ENCODE data around the gene DES.
"Not testable (repeated sequence)": the region's sequence is repeated elsewhere in the genome, so short reads cannot be mapped to it uniquely, and the experiment has no call there.

The DES gene

GRCh38 chr2:219386532-219387280 is 31.5 kb upstream of the DES start:
- H3K4me3 ChIP-seq (ENCODE audit: low read depth in 1 of 5, low read length in 5 of 5) = peak overlapping the region; percentile 84 to 95 (median 87)

GRCh38 chr2:219387306-219388120 is 30.7 kb upstream of the DES start, which contains the start of gene DNPEP:
Gene DNPEP, minus strand, starts transcription at chr2:219387912. Its CDS starts 118 bp downstream, at chr2:219387794.
- Histone ChIP-seq H3K27ac (ENCODE audit: low read depth, low read length) (peak within 1 kb of the TSS; percentile 88), H3K9ac (ENCODE audit: low read length in 5 of 5) (peak within 1 kb of the TSS; percentile 48 to 91 (median 86)), H3K9me3 (ENCODE audit: control insufficient read depth in 5 of 5, low read length in 5 of 5) (no peaks in the 10 kb centered on the region), H3K4me1 (ENCODE audit: control insufficient read depth in 5 of 5, insufficient read depth in 5 of 5, low read length in 5 of 5) (peaks cover 3 to 31% (median 18%) of the 10 kb centered on the region in 5 donors), H3K27me3 (ENCODE audit: control insufficient read depth in 5 of 5, insufficient read depth in 4 of 5, low read length in 5 of 5) (no peaks in the 10 kb centered on the region), H3K36me3 (ENCODE audit: control insufficient read depth in 5 of 5, insufficient read depth in 5 of 5, low read length in 5 of 5) (peaks cover 0 to 41% (median 37%) of the 10 kb centered on the region in 5 donors), H3K4me3 (ENCODE audit: low read depth in 1 of 5, low read length in 5 of 5) (peak within 1 kb of the TSS; percentile 84 to 95 (median 87))

More at GRCh38 chr2:219386532-219387280, 31.5 kb upstream of the DES start:
- no peaks in the 10 kb centered on the region for H3K9me3 ChIP-seq (ENCODE audit: control insufficient read depth in 5 of 5, low read length in 5 of 5)
- H3K4me1 ChIP-seq (ENCODE audit: control insufficient read depth in 5 of 5, insufficient read depth in 5 of 5, low read length in 5 of 5) = peaks cover 3 to 31% (median 18%) of the 10 kb centered on the region in 5 donors
- H3K27me3 ChIP-seq (ENCODE audit: control insufficient read depth in 5 of 5, insufficient read depth in 4 of 5, low read length in 5 of 5) = no peaks in the 10 kb centered on the region
- peak overlapping the region; percentile 88 for H3K27ac ChIP-seq (ENCODE audit: low read depth, low read length)
- H3K9ac ChIP-seq (ENCODE audit: low read length in 5 of 5) = peak overlapping the region; percentile 48 to 91 (median 86)
- peaks cover 0 to 49% (median 45%) of the 10 kb centered on the region in 5 donors for H3K36me3 ChIP-seq (ENCODE audit: control insufficient read depth in 5 of 5, insufficient read depth in 5 of 5, low read length in 5 of 5)

- Histone ChIP-seq H3K4me1 (ENCODE audit: control insufficient read depth in 5 of 5, insufficient read depth in 5 of 5, low read length in 5 of 5) (peaks cover 3 to 31% (median 18%) of the 10 kb centered on the region in 5 donors), H3K27ac (ENCODE audit: low read depth, low read length) (peak overlapping the region; percentile 65), H3K4me3 (ENCODE audit: low read depth in 1 of 5, low read length in 5 of 5) (peak overlapping the region; percentile 28 to 66 (median 59)), H3K9ac (ENCODE audit: low read length in 5 of 5) (peak overlapping the region in 2 of 5 donors; percentile 58 to 68), H3K9me3 (ENCODE audit: control insufficient read depth in 5 of 5, low read length in 5 of 5) (no peaks in the 10 kb centered on the region), H3K36me3 (ENCODE audit: control insufficient read depth in 5 of 5, insufficient read depth in 5 of 5, low read length in 5 of 5) (peaks cover 0 to 33% (median 30%) of the 10 kb centered on the region in 5 donors), H3K27me3 (ENCODE audit: control insufficient read depth in 5 of 5, insufficient read depth in 4 of 5, low read length in 5 of 5) (no peaks in the 10 kb centered on the region)
Measured at GRCh38 chr2:219388121-219388906, 29.9 kb upstream of the DES start.

- Histone ChIP-seq H3K9me3 (ENCODE audit: control insufficient read depth in 5 of 5, low read length in 5 of 5) (no peaks in the 10 kb centered on the region), H3K4me3 (ENCODE audit: low read depth in 1 of 5, low read length in 5 of 5) (peak overlapping the region; percentile 28 to 66 (median 59)), H3K4me1 (ENCODE audit: control insufficient read depth in 5 of 5, insufficient read depth in 5 of 5, low read length in 5 of 5) (peaks cover 3 to 31% (median 18%) of the 10 kb centered on the region in 5 donors), H3K9ac (ENCODE audit: low read length in 5 of 5) (peak overlapping the region in 2 of 5 donors; percentile 58 to 68), H3K27ac (ENCODE audit: low read depth, low read length) (peak overlapping the region; percentile 65), H3K36me3 (ENCODE audit: control insufficient read depth in 5 of 5, insufficient read depth in 5 of 5, low read length in 5 of 5) (peaks cover 0 to 28% (median 25%) of the 10 kb centered on the region in 5 donors), H3K27me3 (ENCODE audit: control insufficient read depth in 5 of 5, insufficient read depth in 4 of 5, low read length in 5 of 5) (peaks cover 0 to 2% (median 0%) of the 10 kb centered on the region in 5 donors)
Measured at GRCh38 chr2:219388907-219389156, 29.3 kb upstream of the DES start.

- H3K27ac ChIP-seq (ENCODE audit: low read depth, low read length) = no peak overlapping the region
- peaks cover 0 to 6% (median 4%) of the 10 kb centered on the region in 5 donors for H3K4me1 ChIP-seq (ENCODE audit: control insufficient read depth in 5 of 5, insufficient read depth in 5 of 5, low read length in 5 of 5)
- H3K9me3 ChIP-seq (ENCODE audit: control insufficient read depth in 5 of 5, low read length in 5 of 5) = no peaks in the 10 kb centered on the region
- H3K27me3 ChIP-seq (ENCODE audit: control insufficient read depth in 5 of 5, insufficient read depth in 4 of 5, low read length in 5 of 5) = peaks cover 0 to 2% (median 0%) of the 10 kb centered on the region in 5 donors
- H3K9ac ChIP-seq (ENCODE audit: low read length in 5 of 5) = no peak overlapping the region
- H3K4me3 ChIP-seq (ENCODE audit: low read depth in 1 of 5, low read length in 5 of 5) = no peak overlapping the region
- no peaks in the 10 kb centered on the region for H3K36me3 ChIP-seq (ENCODE audit: control insufficient read depth in 5 of 5, insufficient read depth in 5 of 5, low read length in 5 of 5)
Measured at GRCh38 chr2:219392754-219393153, 25.4 kb upstream of the DES start.

GRCh38 chr2:219395056-219395455 is 23.1 kb upstream of the DES start:
- H3K9ac ChIP-seq (ENCODE audit: low read length in 5 of 5); H3K27me3 ChIP-seq (ENCODE audit: control insufficient read depth in 5 of 5, insufficient read depth in 4 of 5, low read length in 5 of 5); H3K27ac ChIP-seq (ENCODE audit: low read depth, low read length); H3K4me1 ChIP-seq (ENCODE audit: control insufficient read depth in 5 of 5, insufficient read depth in 5 of 5, low read length in 5 of 5); H3K4me3 ChIP-seq (ENCODE audit: low read depth in 1 of 5, low read length in 5 of 5); H3K36me3 ChIP-seq (ENCODE audit: control insufficient read depth in 5 of 5, insufficient read depth in 5 of 5, low read length in 5 of 5); H3K9me3 ChIP-seq (ENCODE audit: control insufficient read depth in 5 of 5, low read length in 5 of 5): not testable (repeated sequence)

- H3K27ac ChIP-seq (ENCODE audit: low read depth, low read length) = no peak overlapping the region
- H3K9ac ChIP-seq (ENCODE audit: low read length in 5 of 5) = no peak overlapping the region
Measured at GRCh38 chr2:219395609-219396008, 22.6 kb upstream of the DES start.

GRCh38 chr2:219396863-219397457 is 21.2 kb upstream of the DES start:
- no peak overlapping the region for H3K27ac ChIP-seq (ENCODE audit: low read depth, low read length)
- H3K4me3 ChIP-seq (ENCODE audit: low read depth in 1 of 5, low read length in 5 of 5) = no peak overlapping the region
- H3K9me3 ChIP-seq (ENCODE audit: control insufficient read depth in 5 of 5, low read length in 5 of 5) = no peaks in the 10 kb centered on the region

More at GRCh38 chr2:219395609-219396008, 22.6 kb upstream of the DES start:
- no peak overlapping the region for H3K4me3 ChIP-seq (ENCODE audit: low read depth in 1 of 5, low read length in 5 of 5)
- H3K27me3 ChIP-seq (ENCODE audit: control insufficient read depth in 5 of 5, insufficient read depth in 4 of 5, low read length in 5 of 5) = peaks cover 0 to 2% (median 0%) of the 10 kb centered on the region in 5 donors
- no peaks in the 10 kb centered on the region for H3K4me1 ChIP-seq (ENCODE audit: control insufficient read depth in 5 of 5, insufficient read depth in 5 of 5, low read length in 5 of 5)
- H3K9me3 ChIP-seq (ENCODE audit: control insufficient read depth in 5 of 5, low read length in 5 of 5) = no peaks in the 10 kb centered on the region
- no peaks in the 10 kb centered on the region for H3K36me3 ChIP-seq (ENCODE audit: control insufficient read depth in 5 of 5, insufficient read depth in 5 of 5, low read length in 5 of 5)

GRCh38 chr2:219398721-219399363 is 19.3 kb upstream of the DES start:
- H3K4me3 ChIP-seq (ENCODE audit: low read depth in 1 of 5, low read length in 5 of 5) = no peak overlapping the region

More at GRCh38 chr2:219396863-219397457, 21.2 kb upstream of the DES start:
- peaks cover 0 to 2% (median 0%) of the 10 kb centered on the region in 5 donors for H3K27me3 ChIP-seq (ENCODE audit: control insufficient read depth in 5 of 5, insufficient read depth in 4 of 5, low read length in 5 of 5)
- H3K4me1 ChIP-seq (ENCODE audit: control insufficient read depth in 5 of 5, insufficient read depth in 5 of 5, low read length in 5 of 5) = peaks cover 0 to 3% (median 0%) of the 10 kb centered on the region in 5 donors
- no peak overlapping the region for H3K9ac ChIP-seq (ENCODE audit: low read length in 5 of 5)
- H3K36me3 ChIP-seq (ENCODE audit: control insufficient read depth in 5 of 5, insufficient read depth in 5 of 5, low read length in 5 of 5) = no peaks in the 10 kb centered on the region

More at GRCh38 chr2:219398721-219399363, 19.3 kb upstream of the DES start:
- Histone ChIP-seq H3K27me3 (ENCODE audit: control insufficient read depth in 5 of 5, insufficient read depth in 4 of 5, low read length in 5 of 5) (no peaks in the 10 kb centered on the region), H3K36me3 (ENCODE audit: control insufficient read depth in 5 of 5, insufficient read depth in 5 of 5, low read length in 5 of 5) (no peaks in the 10 kb centered on the region), H3K9ac (ENCODE audit: low read length in 5 of 5) (no peak overlapping the region), H3K4me1 (ENCODE audit: control insufficient read depth in 5 of 5, insufficient read depth in 5 of 5, low read length in 5 of 5) (peaks cover 0 to 12% (median 0%) of the 10 kb centered on the region in 5 donors), H3K27ac (ENCODE audit: low read depth, low read length) (no peak overlapping the region), H3K9me3 (ENCODE audit: control insufficient read depth in 5 of 5, low read length in 5 of 5) (no peaks in the 10 kb centered on the region)
